GM21737 (cell line): ENCODE measurements around the gene HLA-A.
"Not testable (repeated sequence)": the region's sequence is repeated elsewhere in the genome, so short reads cannot be mapped to it uniquely, and the experiment has no call there.

Experiments used
- ATAC-seq: cut with Tn5 transposase; IDR thresholded peaks from one replicate; pipeline ENCODE4 v1.9.1; 2021; ENCODE audit warnings: mild to moderate bottlenecking, moderate library complexity; ENCODE audit not compliant: unreplicated experiment

Gene HLA-A

DNA sequence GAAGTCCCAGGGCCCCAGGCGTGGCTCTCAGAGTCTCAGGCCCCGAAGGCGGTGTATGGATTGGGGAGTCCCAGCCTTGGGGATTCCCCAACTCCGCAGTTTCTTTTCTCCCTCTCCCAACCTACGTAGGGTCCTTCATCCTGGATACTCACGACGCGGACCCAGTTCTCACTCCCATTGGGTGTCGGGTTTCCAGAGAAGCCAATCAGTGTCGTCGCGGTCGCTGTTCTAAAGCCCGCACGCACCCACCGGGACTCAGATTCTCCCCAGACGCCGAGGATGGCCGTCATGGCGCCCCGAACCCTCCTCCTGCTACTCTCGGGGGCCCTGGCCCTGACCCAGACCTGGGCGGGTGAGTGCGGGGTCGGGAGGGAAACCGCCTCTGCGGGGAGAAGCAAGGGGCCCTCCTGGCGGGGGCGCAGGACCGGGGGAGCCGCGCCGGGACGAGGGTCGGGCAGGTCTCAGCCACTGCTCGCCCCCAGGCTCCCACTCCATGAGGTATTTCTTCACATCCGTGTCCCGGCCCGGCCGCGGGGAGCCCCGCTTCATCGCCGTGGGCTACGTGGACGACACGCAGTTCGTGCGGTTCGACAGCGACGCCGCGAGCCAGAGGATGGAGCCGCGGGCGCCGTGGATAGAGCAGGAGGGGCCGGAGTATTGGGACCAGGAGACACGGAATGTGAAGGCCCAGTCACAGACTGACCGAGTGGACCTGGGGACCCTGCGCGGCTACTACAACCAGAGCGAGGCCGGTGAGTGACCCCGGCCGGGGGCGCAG, at the start of gene HLA-A:
HLA-A (plus strand) TSS at position 258 of the 778 bp plus-strand sequence; CDS start at position 280, 22 bp downstream.
- ATAC-seq: peak; percentile 88

DNA sequence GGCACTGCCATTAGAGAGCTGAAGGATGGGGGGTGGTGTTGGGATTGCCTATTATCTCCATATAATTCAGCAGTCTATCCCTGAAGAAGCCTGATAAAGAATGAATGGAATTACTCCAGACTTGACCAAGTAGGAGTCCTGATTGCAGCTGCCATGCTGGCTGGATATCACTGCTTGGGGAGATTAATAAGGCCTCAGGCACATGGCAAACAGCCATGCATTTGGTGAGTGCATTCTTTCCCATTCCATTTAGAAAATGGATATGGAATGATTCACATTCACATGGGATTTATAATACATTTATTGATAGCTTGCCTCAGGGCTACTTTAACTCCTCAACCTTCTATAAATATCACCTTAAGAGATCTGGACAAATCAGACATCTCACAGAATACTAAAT, 49.6 kb upstream of the HLA-A start:
- no peak for ATAC-seq

DNA sequence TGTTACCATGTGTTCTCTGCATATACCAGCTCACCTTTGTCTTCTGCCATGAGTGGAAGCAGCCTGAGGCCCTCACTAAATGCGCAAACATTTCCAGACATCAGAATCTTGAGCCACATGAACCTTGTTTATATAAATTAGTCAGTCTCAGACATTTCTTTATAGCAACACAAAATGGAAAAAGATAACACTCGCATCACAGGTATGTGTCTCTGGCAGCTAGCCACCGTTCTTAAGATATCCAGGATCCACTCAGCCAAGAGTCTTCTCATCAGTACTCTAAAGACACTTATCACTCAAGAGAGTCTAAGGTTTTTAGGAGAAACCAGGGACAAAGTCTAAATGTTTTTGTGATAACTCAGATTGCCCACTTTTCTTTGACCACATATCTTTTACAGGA, 43.1 kb upstream of the HLA-A start:
- ATAC-seq: no peak

DNA sequence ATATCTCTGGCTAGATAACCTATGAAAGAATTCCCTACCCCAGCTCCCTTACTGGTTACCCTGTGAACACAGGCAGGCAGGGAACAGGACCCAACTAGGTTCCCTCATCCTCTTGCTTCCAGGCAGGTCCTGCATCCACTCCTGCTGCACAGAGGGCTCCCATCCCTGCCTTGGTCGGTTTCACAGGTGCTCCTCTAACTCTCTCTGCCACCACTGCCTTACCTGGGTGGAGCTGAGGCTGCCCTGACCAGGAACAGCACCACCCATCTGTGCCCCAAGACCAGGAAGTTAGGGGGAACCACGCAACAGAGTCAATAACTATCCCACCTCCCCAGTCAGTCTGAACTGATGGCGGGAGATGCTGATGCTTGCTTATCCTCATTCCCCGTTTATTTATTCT, 37.0 kb upstream of the HLA-A start:
- ATAC-seq: no peak

DNA sequence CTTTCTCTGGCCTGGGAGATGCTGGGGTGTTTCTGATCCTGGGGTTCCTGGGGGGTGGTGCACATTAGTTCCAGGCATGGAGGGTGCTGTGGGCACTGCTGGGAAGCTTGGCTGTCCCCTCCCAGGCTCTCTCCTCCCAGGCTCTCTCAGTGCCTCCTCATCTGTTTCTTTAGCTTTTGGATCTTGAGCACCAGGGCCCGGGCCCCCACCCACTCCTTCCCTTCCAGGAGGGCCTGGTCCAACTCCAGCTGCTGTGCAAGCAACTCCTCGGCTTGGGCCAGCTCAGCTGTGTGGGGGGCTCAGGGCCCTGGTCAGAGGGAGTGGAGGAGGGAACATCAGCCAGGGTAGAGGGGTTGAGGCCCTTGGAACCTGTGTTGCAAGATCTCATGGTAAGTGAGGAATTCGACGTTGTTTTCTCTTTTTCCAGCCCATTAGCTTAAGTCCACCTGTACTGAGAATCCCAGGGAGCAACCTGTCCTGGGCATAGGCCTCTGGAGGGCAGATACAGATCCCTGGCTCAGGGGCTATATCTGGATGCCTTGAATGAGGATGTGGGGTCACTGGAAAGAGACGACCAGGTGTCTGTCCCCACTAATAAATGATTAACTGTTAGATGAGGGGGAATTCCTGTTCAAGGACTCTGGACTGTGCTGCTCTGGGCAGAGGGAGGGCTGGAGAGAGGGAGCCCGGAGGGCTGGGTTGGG, 34.5 kb upstream of the HLA-A start:
- no peak for ATAC-seq

DNA sequence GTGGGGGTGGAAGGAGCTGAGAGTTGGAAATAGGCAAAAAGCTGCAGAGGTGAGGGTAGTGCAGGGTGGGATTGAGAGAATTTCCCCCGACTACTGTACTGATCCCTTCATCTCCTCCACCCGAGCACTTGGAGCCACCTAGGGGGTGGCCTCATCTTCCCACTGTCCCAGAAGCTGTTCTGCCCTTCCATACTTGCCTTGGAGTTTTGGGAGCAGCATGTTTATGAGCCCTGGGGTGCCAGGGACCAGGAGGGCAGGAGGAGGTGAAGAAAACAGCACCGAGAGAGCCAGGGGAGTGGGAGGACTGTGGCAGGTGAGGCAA, 34.0 kb upstream of the HLA-A start:
- no peak for ATAC-seq

DNA sequence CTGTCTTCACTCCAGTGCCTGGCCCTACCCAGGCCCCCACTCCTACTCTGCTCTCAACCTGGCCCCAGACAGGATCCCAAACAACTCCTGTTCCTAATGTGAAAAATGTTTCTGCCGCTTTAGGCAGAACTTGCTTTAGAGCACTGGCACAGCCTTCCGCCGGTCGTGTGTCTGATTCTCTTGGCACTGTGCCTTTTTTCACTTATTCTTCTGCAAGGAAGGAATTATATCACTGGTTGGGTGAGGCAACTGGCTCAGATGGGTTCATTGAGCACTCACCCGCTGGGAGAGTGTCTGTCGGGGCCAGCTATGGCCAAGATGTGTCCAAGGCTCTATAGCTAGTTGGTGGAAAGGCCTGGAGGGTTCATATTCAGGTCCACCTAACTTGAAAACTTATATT, 33.6 kb upstream of the HLA-A start:
- ATAC-seq: no peak

DNA sequence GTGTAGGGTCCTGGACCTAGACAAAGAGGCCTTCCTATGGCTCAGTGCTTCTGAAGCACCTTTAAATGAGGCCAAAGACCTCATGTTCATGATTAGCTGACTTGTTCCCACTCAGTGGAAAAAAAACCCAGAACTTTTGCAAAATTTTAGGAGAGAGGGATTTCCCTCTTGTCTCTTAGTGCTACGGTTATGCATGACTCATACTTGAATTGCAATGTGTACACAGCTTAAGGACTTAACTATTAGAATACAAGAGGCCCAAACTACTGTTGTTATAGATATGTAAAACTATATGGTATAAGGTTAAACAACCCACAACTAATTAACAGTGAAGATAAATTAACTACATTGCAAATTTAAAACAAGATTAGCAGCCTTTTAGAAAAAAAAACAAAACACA, 32.3 kb upstream of the HLA-A start:
- no peak for ATAC-seq

DNA sequence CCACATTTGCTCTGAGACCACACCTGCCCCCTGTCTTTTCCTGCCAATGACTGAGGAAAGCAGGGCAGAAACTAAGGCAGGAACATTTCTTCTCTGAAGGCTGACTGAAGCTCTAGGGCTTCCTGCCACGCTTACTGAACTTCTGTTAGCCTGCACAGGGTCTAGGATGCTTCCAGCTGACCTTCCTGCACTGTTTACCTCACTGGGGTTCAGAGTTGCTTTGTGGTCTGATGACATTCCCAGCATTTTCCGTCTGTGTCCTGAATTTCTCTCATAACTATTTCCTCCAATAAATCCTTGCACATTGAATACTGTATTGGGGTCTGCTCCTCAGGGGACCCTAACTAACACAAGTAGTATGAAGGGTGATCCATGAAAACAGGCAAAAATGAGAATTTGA, 29.5 kb upstream of the HLA-A start:
- ATAC-seq: no peak

DNA sequence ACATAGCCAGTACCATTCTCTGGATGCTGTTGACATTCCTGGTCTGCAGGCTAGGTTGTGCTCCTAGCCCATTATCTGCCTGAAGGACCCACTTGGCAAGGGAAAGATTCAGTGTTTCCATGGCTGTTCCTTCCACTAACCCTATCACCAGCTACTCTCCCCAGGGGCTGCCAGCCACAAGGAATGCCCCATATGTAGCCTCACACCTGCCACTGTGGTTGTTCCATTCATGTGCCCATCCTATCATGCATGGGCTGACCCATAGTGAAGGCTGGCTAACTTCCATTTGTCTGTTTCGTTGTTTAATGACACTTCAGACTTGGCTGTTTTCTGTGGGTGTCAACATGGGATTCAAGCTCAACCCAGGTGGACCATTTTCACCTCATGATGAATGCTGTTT, 25.6 kb upstream of the HLA-A start:
- ATAC-seq: no peak

DNA sequence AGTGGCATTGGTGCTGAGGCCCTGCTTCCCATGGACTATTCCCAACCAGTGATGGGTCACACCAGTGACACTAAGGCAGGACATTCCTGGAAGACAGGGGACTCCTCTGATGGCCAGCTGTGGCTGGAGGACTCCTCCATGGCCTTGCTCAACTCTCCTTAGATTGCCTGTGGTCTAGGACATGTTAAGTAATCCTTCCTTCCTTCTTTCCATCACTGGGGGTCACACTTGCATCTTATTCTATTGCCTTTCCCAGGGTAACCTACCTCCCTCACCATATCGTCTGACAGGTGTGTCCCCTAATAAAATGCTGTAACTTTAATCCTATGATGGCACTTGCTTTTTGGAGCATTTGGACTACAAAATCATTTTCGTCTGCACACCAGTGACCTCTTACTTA, 24.5 kb upstream of the HLA-A start:
- ATAC-seq: no peak

DNA sequence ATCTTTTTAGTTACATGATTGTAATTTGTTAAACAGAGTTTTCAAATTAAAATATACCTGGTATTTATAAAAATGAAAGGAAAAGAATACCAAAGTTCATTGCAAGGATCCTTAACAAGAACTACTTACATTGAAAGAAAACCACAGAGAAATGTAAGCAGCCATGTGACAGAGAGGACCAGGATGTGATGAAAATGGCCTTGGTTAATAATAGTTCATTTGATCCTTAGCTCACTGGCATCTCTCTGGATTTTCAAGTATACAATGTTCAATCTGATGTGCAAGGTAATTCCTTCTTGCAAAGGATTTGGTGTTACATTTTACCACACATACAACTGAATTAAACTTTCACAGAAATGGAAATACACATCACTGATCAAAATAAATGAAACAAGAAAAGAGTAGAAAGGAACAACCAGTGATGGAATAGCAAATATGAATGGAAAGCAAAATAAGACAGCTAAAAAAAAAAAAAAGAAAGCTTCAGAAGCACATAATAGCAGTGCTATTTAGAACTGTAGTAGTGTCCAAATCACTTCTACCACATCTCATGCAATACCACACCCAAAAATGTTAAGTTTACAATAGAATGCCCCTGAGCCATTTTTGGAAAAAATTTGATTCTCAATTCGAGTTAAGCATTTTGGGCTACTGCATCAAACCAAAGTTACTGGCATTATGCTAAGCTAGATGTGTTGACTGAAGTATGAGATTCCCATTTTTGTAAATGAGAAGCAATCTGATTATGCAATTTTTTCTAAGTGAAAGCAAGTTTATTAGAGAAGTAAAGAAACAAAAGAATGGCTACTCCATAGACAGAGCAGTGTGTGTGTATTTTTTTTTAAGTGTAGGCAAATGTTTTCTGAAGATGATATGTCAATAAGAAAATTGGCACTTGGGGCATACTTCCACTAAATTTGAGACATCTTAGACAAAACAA, 22.6 kb upstream of the HLA-A start:
- no peak for ATAC-seq

DNA sequence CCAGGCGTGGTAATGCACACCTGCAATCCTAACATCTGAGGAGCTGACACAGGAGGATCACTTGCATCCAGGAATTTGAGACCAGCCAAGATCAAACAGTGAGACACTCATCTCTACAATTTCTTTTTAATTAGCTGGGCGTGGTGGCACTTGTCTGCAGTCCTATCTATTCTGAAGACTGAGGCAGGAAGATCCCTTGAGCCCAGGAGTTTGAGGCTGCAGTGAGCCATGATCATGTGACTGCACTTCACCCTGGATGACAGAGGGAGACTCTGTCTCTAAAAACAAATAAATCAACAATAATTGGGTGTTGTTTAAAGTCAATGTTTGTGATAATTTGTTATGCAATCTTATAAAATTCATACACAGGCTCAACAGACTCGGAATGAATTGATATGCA, 18.0 kb upstream of the HLA-A start:
- no peak for ATAC-seq

DNA sequence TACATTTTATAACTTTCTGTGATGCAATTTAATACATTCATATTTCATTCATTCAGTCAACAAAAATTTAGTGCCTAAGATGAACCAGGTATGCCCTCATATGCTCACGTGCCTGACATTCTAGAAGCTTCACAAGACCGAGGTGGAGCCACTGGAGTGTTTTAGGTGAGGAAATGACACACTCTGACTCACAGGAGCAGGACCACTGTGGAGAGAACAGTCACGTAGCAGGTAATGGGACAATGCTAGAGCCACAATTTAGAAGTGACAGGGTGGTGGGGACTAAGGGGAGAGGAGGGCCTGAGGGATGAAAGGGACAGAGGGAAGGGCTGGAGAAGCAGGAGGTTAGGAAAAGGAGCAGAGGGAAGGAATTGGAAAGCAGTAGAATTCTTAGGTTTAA, 17.6 kb upstream of the HLA-A start:
- ATAC-seq: no peak

DNA sequence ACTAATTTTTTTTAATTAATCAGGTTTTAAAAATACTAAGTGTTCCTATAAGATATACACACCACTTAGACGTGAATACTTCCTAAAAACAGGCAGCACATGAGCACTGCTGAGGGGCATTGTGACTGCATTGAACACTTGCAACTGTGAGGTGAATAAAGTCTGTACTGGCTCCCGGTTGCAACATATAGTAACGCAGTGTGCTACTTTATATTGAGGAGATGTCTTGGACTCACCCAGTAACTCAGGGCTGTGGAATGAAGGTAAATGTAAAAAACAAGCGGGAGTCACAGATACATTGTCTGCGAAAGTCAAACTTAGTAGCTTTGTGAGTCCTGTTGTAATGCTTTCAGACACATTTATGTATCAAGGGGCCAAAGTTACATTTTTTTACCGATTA, 17.0 kb upstream of the HLA-A start:
- ATAC-seq: no peak

DNA sequence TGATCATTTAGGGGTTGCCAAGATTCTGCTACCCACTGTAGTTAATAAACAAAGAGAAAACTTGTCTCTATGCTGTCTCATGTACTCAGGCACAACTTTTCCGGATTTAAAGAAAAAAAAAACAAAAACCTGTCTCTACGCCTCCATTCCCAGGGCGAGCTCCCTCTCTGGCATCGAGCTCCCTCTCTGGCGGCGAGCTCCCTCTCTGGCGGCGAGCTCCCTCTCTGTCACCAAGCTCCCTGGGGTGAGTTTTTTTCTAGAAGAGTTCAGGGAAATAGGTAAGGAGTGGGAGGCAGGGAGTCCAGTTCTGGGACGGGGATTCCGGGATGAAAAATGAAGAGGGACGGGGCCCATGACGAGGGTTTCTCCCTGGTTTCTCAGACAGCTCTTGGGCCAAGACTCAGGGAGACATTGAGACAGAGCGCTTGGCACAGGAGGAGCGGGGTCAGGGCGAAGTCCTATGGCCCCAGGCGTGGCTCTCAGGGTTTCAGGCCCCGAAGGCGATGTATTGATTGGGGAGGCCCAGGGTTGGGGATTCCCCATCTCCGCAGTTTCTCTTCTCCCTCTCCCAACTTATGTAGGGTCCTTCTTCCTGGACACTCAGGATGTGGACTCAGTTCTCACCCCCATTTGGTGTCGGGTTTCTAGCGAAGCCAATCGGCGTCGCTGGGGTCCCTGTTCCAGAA, 16.5 kb upstream of the HLA-A start:
- ATAC-seq: no peak

DNA sequence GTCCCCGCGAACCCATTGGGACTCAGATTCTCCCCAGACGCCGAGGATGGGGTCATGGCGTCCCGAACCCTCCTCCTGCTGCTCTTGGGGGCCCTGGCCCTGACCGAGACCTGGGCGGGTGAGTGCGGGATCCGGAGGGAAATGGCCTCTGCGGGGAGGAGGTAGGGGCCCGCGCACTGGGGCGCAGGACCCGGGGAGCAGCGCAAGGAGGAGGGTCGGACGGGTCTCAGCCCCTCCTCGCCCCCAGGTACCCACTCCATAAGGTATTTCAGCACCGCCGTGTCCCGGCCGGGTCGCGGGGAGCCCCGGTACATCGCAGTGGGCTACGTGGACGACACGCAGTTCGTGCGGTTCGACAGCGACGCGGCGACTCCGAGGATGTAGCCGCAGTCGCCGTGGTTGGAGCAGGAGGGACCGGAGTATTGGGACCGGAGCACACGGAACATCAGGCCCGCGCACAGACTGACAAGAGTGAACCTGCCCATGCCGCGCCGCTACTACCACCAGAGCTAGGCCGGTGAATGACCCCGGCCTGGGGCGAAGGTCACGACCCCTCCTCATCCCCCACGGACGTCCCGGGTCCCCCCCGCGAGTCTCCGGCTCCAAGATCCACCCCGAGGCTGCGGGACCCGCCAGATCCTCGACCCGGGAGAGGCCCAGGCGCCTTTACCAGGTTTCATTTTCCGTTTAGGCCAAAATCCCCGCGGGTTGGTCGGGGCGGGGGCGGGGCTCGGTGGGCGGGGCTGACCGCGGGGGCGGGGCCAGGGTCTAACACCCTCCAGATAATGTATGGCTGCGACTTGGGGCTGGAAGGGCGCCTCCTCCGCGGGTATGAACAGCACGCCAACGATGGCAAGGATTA, 15.7 kb upstream of the HLA-A start:
- no peak for ATAC-seq

DNA sequence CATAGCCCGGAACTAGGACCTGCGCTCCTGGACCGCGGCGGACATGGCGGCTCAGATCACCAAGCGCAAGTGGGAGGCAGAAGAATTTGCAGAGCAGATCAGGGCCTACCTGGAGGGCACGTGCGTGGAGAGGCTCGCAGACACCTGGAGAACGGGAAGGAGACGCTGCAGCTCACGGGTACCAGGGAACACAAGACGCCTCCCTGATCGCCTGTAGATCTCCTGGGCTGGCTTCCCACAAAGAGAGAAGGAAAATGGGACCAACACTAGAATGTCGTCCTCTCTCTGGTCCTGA, 15.1 kb upstream of the HLA-A start:
- ATAC-seq: no peak

DNA sequence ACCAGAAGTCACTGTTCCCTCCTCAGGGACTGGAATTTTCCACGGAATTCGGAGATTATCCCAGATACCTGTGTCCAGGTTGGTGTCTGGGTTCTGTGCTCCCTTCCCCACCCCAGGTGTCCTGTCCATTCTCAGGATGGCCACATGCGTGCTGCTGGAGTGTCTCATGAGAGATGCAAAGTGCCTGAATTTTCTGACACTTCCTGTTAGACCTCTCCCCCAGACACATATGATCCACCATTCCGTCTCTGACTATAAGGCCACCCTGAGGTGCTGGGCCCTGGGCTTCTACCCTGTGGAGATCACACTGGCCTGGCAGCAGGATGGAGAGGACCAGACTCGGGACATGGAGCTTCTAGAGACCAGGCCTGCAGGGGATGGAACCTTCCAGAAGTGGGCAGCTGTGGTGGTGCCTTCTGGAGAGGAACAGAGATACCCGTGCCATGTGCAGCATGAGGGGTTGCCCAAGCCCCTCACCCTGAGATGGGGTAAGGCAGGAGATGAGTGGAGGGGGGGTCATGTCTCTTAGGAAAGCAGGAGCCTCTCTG, 14.4 kb upstream of the HLA-A start:
- no peak for ATAC-seq

DNA sequence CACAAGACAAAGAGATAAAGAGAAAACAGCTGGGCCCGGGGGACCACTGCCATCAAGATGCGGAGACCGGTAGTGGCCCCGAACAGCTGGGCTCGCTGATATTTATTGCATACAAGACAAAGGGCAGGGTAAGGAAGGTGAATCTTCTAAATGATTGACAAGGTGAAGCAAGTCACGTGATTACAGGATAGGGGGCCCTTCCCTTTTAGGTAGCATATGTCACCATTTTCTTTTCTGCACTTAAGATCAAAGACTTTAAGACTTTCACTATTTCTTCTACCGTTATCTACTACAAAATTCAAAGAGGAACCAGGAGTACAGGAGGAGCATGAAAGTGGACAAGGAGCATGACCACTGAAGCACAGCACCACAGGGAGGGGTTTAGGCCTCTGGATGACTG, 12.3 kb upstream of the HLA-A start:
- not testable (repeated sequence) for ATAC-seq
